Lower lobe of right lung (tissue), 2 donors: ENCODE results near the gene UNC13C. TPM values are rescaled to one million over a fixed set of nuclear protein-coding genes. Genes with fewer than 3 reads are reported as not detected.

ENCODE experiments used
- ATAC-seq, 2 donors: fragments of 200-7000 bp; cut with Tn5 transposase; one replicate each; pipeline ENCODE4 v1.9.1; 2020 to 2022; ENCODE audit warnings: mild to moderate bottlenecking in 2 of 2, moderate library complexity in 2 of 2
- DNase-seq: peaks from one replicate; pipeline ENCODE4 v3.0.0-alpha.2; 2020
- H3K27ac ChIP-seq: fragments of 200-600 bp; one replicate; pipeline ENCODE4 v1.8.0; 2022
- H3K27me3 ChIP-seq: fragments of 200-600 bp; one replicate; pipeline ENCODE4 v1.8.0; 2022; ENCODE audit warnings: low read depth
- H3K36me3 ChIP-seq: fragments of 200-600 bp; one replicate; pipeline ENCODE4 v1.8.0; 2022; ENCODE audit warnings: mild to moderate bottlenecking
- H3K4me1 ChIP-seq: fragments of 200-600 bp; one replicate; pipeline ENCODE4 v1.8.0; 2022
- H3K4me3 ChIP-seq: fragments of 200-600 bp; one replicate; pipeline ENCODE4 v1.8.0; 2022; ENCODE audit warnings: mild to moderate bottlenecking
- H3K9me3 ChIP-seq: fragments of 200-600 bp; one replicate; pipeline ENCODE4 v1.8.0; 2022
- CTCF ChIP-seq: fragments of 200-600 bp; IDR thresholded peaks from one replicate; pipeline ENCODE4 v1.8.0; 2022; ENCODE audit warnings: antibody characterized with exemption, mild to moderate bottlenecking
- intact Hi-C: fragments of 100-400 bp; cut with DNase I; formaldehyde crosslinking; loops from one replicate; pipeline ENCODE4 v1.11.0; 2022
- total RNA-seq: library from RNA; stranded (reverse); fragmentation: NEBNext Ultra II Directional; extraction: Animal tissue kit (Norgen Biotek cat#: 25700); gene quantifications from one replicate; pipeline ENCODE4 v1.2.1, GENCODE V29; 2021
- donor health status: DM: no; HTN: yes; CAD: no; lungs with severe emphysema.

UNC13C gene
- total RNA-seq, 1 donor from 2014 or later: 0.12 TPM

- Histone ChIP-seq H3K36me3 (no peaks in the 10 kb centered on the region), H3K27me3 (no peaks in the 10 kb centered on the region), H3K4me3 (no peak overlapping the region), H3K4me1 (no peaks in the 10 kb centered on the region), H3K27ac (no peak overlapping the region), H3K9me3 (no peaks in the 10 kb centered on the region)
- no peak for DNase-seq
- no peak for TF ChIP-seq CTCF
- ATAC-seq: no peak
- intact Hi-C loops: no loop called here
Measured at GRCh38 chr15:54033869-54034458, 55.7 kb downstream of the UNC13C start.

GRCh38 chr15:54035616-54036015, 57.4 kb downstream of the UNC13C start:
- Histone ChIP-seq H3K9me3 (no peaks in the 10 kb centered on the region), H3K27me3 (no peaks in the 10 kb centered on the region), H3K27ac (no peak overlapping the region), H3K4me3 (no peak overlapping the region), H3K4me1 (no peaks in the 10 kb centered on the region), H3K36me3 (no peaks in the 10 kb centered on the region)
- ATAC-seq (no peak), DNase-seq (no peak)
- TF ChIP-seq CTCF: no peak
- intact Hi-C loops: no loop called here

GRCh38 chr15:54045397-54045796, 67.2 kb downstream of the UNC13C start:
- no peaks in the 10 kb centered on the region for H3K4me1 ChIP-seq
- intact Hi-C loops: no loop called here
- ATAC-seq (no peak), DNase-seq (no peak)
- no peak for TF ChIP-seq CTCF
- H3K27ac ChIP-seq: no peak overlapping the region
- H3K4me3 ChIP-seq: no peak overlapping the region
- H3K36me3 ChIP-seq: no peaks in the 10 kb centered on the region
- H3K9me3 ChIP-seq: no peaks in the 10 kb centered on the region
- H3K27me3 ChIP-seq: no peaks in the 10 kb centered on the region

- no peak overlapping the region for H3K27ac ChIP-seq
- no peaks in the 10 kb centered on the region for H3K9me3 ChIP-seq
- intact Hi-C loops: no loop called here
- no peaks in the 10 kb centered on the region for H3K36me3 ChIP-seq
- no peaks in the 10 kb centered on the region for H3K4me1 ChIP-seq
- DNase-seq: no peak
- ATAC-seq: no peak
- no peak for TF ChIP-seq CTCF
- H3K27me3 ChIP-seq: no peaks in the 10 kb centered on the region
- H3K4me3 ChIP-seq: no peak overlapping the region
Measured at GRCh38 chr15:54046093-54046492, 67.9 kb downstream of the UNC13C start.

GRCh38 chr15:54064365-54064764, 86.1 kb downstream of the UNC13C start:
- Histone ChIP-seq H3K36me3 (no peaks in the 10 kb centered on the region), H3K4me3 (no peak overlapping the region), H3K4me1 (no peaks in the 10 kb centered on the region), H3K27me3 (no peaks in the 10 kb centered on the region), H3K27ac (no peak overlapping the region), H3K9me3 (no peaks in the 10 kb centered on the region)
- intact Hi-C loops: no loop called here
- ATAC-seq (no peak), DNase-seq (no peak)
- no peak for TF ChIP-seq CTCF

GRCh38 chr15:54066403-54066802, 88.2 kb downstream of the UNC13C start:
- Histone ChIP-seq H3K27ac (no peak overlapping the region), H3K9me3 (no peaks in the 10 kb centered on the region), H3K27me3 (no peaks in the 10 kb centered on the region), H3K4me3 (no peak overlapping the region), H3K36me3 (no peaks in the 10 kb centered on the region), H3K4me1 (no peaks in the 10 kb centered on the region)
- no peak for DNase-seq
- TF ChIP-seq CTCF: no peak
- intact Hi-C loops: no loop called here
- ATAC-seq: no peak
